Measurements from ENCODE around the gene XXYLT1.

DNA sequence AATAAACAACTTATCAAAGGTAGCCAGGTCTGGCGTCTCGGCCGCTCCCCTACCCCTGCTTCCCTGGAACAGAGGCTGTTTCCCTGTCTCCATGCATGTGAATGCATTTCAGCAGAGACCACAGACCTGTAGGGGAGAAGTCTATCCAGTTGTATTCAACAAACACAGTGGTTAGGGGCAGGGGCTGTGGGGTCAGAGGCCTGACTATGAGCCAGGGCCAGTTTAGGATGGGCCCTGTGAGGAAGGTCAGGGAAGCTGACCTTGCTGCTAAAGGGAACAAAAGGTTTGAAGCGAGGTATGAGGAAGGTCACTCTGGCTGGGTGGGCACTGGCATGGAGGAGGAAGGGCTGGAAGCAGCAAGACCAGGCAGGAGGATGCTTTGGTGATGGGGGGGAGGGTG lies 184.6 kb downstream of the XXYLT1 start:
- TF ChIP-seq POLR2A (IDR thresholded peaks at IDR 0.05) (no peak), CTCF (IDR thresholded peaks at IDR 0.05) (no peak)
